ENCODE measurements around the gene HOXB7.

HOXB7 gene

DNA sequence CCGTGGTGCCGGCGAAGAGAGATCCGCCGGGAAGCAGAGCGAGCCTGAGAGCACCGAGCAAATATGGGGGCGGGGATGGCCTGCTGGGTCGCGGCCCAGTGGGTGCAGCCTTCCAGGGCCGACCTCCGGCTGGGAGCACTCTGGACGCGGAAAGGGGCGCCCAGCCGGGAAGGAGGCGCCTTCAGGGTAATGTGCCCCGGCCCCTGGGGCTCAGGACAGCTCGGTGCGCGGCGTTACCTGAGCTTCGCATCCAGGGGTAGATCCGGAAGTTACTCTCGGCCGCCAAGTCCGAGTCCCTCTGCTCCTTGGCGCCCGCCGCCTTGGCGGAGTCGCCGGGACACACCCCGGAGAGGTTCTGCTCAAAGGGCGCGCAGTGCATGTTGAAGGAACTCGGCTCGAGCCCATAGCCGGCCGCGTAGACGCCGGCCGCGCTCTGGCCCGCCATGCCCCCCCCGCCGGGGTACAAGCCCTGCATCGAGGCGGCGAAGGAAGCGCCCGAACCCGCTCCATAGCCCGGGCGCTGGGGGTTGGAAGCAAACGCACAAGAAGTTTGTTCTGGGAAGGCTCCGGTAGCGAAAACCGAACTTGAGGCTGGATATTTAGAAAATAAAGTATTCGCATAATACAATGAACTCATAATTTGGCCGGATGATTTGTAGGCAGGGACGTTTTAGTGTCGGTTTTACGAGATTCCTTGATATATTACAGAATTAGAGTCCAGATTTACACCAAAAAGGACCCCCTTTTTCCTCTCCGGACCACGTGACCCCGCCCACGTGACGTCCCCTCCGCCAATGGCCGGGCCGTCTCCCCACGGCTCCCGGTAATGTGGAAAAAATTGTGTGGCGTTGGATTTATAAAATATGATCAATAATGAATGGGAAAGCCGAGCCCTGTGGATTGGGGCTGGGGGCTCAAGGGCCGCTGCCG is at the start of gene HOXB7:
Gene HOXB7 (minus strand): TSS at position 736 of the 930 bp plus-strand sequence. CDS start 99 bp downstream, at position 637.
- H3K4me3 ChIP-seq (ENCODE audit: low read depth, low read length): peak within 1 kb of the TSS; percentile 60
- TF ChIP-seq, protein P1, sequence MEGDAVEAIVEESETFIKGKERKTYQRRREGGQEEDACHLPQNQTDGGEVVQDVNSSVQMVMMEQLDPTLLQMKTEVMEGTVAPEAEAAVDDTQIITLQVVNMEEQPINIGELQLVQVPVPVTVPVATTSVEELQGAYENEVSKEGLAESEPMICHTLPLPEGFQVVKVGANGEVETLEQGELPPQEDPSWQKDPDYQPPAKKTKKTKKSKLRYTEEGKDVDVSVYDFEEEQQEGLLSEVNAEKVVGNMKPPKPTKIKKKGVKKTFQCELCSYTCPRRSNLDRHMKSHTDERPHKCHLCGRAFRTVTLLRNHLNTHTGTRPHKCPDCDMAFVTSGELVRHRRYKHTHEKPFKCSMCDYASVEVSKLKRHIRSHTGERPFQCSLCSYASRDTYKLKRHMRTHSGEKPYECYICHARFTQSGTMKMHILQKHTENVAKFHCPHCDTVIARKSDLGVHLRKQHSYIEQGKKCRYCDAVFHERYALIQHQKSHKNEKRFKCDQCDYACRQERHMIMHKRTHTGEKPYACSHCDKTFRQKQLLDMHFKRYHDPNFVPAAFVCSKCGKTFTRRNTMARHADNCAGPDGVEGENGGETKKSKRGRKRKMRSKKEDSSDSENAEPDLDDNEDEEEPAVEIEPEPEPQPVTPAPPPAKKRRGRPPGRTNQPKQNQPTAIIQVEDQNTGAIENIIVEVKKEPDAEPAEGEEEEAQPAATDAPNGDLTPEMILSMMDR (IDR thresholded peaks at IDR 0.05; ENCODE audit: low read depth, low read length, missing control alignments): no peak
- DNase-seq (ENCODE audit: low read depth): no peak

DNA sequence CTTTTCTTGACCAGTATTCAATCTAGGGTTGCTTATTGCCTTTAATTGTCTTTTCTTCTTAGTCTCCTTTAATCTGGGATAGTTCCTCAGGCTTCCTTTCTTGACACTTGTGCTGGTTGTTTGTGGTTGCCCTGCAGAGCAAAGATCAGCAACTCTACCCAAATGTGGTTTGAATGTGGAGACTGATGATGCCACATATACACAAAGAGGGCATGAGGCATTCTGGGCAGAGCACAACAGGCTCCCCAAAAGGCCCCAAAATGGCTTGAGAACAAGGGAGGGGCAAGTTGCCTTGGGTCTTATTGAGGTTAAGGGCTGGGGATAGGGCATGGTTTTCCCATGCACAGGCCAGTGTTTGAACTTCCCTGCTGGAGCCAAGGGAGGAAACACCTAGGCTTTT is 45.1 kb upstream of the HOXB7 start:
- DNase-seq (ENCODE audit: low read depth): no peak
- no peak overlapping the region for H3K4me3 ChIP-seq (ENCODE audit: low read depth, low read length)
- TF ChIP-seq, protein P1 (IDR thresholded peaks at IDR 0.05; ENCODE audit: low read depth, low read length, missing control alignments): no peak

DNA sequence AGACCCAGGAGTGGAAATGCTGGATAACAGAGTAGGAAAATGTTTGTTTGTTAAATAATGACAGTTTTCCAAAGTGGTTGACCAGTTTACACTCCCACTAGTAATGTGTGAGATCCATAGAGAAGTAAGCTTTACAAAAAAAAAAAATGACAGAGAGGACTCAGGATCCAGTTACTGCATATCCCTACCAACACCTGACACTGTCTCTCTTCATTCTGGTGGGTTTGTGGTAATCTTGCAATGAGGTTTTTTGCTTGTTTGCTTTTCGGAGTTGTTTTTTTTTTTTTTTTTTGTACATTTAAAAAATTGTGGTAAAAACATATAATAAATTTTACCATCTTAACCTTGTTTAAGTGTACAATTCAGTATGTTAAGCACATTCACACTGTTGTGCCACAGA is 38.9 kb upstream of the HOXB7 start:
- TF ChIP-seq, protein P1 (IDR thresholded peaks at IDR 0.05; ENCODE audit: low read depth, low read length, missing control alignments): no peak
- no peak for DNase-seq (ENCODE audit: low read depth)
- no peak overlapping the region for H3K4me3 ChIP-seq (ENCODE audit: low read depth, low read length)

DNA sequence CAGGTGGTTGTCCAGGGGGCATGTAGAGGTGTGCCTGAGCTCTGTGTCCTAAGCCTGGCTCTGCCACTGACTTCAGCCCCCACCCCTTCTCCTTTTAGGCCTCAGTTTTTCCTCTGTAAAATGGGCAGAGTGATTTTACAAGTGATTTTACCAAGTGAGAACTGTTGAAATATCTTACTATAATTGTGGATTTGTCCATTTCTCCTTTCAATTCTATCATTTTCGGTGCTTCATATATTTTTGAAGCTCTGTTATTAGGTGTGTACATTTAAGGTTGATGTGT is 37.1 kb upstream of the HOXB7 start:
- peak overlapping the region; percentile 51; the same call in 1 of the 2 replicates for H3K4me3 ChIP-seq (ENCODE audit: low read depth, low read length)
- TF ChIP-seq, protein P1 (IDR thresholded peaks at IDR 0.05; ENCODE audit: low read depth, low read length, missing control alignments): no peak
- DNase-seq (ENCODE audit: low read depth): no peak

DNA sequence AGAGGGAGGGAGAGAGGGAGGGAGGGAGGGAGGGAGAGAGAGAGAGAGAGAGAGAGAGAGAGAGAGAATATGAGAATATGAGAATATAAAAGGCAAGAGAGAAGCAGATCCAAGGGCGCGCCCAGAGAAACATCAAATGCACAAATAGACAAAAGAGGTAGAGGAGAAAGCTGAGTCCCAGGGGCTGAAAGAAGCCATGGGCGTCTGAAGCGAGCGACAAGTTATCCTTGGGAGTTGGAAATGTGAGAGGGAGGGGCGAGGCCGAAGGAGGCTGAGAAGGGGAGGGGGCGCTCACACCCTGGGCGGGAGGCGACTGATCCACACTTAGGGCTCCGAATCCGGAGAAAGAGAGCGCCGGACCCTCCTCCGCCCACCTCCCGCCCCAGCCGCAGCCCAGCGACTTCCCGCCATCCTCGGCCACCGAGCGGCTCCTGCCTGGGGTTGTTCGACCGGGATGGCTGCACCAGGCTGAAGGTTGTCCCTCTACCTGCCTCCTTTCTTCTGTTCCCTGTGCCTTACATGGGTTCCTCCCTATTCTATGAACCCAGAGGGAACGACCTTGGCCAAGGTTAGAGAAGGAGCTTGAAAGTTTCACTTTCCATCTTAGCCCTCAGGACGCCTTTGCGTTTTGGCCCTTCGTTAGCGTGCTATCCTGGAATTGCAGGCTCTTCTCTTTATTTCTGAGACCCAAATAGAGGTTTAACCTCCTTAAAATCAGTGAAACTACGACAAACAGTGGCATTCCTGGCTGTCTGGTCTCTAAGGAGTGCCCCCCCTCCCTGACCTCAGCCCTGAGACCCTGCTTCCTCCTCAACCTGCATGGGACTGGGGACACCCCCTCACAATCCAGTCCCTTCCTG is 36.5 kb upstream of the HOXB7 start:
- no peak for DNase-seq (ENCODE audit: low read depth)
- peak overlapping the region; percentile 51 for H3K4me3 ChIP-seq (ENCODE audit: low read depth, low read length)
- TF ChIP-seq, protein P1 (IDR thresholded peaks at IDR 0.05; ENCODE audit: low read depth, low read length, missing control alignments): no peak

DNA sequence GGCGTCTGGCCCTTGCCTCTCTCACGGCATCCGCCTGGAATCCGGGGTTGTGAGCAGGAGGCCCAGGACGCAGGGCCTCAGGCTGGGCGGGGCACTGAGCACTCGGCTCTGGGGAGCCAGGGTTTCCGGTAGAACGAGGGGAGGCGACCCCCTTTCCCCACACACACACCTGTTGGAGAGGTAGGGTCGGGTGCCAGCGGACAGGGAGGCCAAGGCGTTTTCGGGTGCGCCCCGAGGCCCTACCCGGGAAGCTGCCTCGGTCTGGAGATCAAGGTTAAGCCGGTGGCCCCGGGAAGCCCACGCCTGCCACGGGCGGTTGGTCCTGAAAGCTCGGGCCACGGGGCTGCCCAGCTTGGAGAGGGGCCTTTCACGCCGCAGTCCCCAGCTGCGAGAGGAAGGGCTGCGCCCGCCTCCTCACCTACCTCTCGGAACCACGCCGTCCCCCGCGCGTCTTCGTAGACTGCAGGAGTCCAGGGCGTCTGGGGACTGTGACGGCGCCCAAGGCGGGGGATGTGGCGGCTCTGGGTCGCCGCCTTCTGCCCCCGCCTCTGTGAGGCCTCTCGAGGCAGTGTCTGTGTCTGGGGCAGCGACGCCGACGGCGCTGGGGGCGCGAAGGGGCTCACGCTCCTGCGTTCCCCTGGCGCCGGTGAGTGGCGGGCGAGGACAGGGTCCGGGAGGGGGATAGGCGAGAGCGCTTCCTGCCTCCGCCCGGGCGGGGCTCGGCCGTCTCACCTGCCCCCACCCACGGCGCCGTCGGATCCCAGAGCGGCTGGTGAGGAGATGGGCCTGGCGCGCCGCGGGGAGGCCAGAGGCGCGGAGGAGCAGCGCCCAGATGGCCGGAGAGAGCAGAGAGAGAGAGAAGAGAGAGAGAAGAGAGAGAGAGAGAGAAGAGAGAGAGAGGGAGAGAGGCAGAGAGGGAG is 35.6 kb upstream of the HOXB7 start:
- TF ChIP-seq, protein P1 (IDR thresholded peaks at IDR 0.05; ENCODE audit: low read depth, low read length, missing control alignments): no peak
- H3K4me3 ChIP-seq (ENCODE audit: low read depth, low read length): peak overlapping the region; percentile 25
- DNase-seq (ENCODE audit: low read depth): no peak
